ENCODE measurements around the gene CELA2A.
"Not testable (repeated sequence)": the region's sequence is repeated elsewhere in the genome, so short reads cannot be mapped to it uniquely, and the experiment has no call there.

Gene CELA2A

DNA sequence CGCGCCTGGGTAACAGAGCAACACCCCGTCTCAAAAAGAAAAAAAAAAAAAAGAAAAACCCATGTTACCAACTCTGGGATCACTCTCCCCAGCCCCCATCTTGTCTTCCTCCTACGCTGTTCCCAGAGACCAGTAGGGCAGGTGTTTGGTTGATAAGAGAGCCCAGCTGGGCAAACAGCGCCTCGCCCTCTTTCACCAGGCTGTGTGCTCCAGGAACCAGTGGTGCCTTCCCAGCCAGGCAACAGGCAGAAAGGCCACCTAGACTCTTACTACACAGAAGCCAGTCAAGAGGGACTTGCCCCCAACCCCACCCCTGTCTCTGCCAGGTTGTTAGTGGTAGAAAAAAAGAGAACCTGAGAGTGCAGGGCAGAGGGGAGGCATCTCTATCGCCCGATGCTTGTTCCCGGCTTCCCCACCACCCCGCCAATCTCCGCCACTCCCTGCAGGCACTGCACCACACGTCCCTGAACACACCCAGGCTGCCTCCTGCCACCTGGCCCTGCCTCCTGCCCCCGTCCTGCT lies 32.3 kb upstream of the CELA2A start:
- FAIRE-seq (no peak), DNase-seq (ENCODE audit: insufficient read length, low spot score) (no peak)

DNA sequence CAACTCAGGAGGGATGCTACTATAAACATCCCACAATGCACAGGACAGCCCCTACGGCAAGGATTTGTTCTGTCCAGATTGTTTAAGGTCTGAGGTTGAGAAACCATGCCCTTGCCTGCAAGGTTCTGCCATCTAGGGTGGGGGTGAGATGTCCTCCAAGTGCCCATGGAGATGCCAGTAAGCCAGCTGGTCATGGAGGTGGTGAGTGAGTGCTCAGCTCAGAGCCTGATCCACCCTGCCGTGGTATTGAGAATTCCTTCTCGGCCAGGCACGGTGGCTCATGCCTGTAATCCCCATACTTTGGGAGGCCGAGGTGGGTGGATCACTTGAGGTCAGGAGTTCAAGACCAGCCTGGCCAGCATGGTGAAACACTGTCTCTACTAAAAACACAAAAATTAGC lies 31.6 kb upstream of the CELA2A start:
- no peak for FAIRE-seq
- DNase-seq (ENCODE audit: insufficient read length, low spot score), result no peak

DNA sequence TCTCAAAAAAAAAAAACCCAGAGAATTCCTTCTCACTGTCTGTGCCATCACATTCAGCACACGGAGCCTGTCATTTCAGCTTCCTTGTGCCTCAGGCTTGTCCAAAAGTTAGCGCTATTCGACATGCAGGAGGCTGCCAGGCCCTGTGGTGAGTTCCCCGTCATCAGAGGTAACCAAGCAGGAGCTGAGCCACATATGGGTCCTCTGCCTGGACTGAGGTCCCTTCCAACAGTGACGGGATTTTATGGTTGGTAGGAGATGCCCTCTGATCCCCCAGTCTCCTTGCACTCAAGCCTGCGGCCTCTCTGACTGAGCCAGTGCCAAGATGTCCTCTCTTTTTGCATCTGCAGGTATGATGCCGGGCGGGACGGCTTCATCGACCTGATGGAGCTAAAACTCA lies 31.0 kb upstream of the CELA2A start:
- FAIRE-seq, result no peak

GRCh38 chr1:15425958-15426357 lies 30.6 kb upstream of the CELA2A start:
- DNase-seq (ENCODE audit: insufficient read length, low spot score) (no peak), FAIRE-seq (no peak)

More for the DNA sequence above, 31.0 kb upstream of the CELA2A start:
- no peak for DNase-seq (ENCODE audit: insufficient read length, low spot score)

GRCh38 chr1:15426492-15427279 lies 29.8 kb upstream of the CELA2A start:
- FAIRE-seq (no peak), DNase-seq (ENCODE audit: insufficient read length, low spot score) (no peak)

DNA sequence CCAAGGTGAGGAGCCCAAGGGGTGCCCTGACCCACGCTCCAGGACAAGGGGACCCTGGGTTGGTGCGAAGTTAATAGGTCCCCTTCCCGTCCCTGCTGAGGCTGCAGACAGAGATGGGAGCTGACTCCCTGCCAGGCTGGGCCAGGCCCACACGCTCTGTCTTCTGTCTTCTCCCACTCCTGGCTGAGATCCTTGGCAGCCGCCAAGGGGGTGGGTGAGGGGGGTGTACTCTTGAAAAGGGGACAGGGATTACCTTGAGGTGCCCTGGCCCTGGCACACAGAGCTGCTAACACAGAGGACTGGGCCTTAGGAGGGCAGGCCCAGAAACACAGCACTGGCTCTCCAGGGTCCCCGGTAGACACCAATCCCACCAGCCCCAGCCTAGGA lies 29.3 kb upstream of the CELA2A start:
- DNase-seq (ENCODE audit: insufficient read length, low spot score) (no peak), FAIRE-seq (no peak)

DNA sequence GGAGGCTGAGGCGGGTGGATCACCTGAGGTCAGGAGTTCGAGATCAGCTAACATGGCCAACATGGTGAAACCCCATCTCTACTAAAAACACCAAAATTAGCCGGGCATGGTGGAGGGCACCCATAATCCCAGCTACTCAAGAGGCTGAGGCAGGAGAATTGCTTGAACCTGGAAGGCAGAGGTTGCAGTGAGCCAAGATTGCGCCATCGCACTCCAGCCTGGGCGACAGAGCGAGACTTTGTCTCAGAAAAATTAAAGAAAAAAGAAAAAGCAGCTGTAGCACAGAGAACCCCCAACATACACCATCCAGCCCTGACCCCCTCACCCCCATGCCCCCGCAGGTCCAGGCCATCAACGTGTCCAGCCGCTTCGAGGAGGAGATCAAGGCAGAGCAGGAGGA lies 28.3 kb upstream of the CELA2A start:
- not testable (repeated sequence) for DNase-seq (ENCODE audit: insufficient read length, low spot score); FAIRE-seq

DNA sequence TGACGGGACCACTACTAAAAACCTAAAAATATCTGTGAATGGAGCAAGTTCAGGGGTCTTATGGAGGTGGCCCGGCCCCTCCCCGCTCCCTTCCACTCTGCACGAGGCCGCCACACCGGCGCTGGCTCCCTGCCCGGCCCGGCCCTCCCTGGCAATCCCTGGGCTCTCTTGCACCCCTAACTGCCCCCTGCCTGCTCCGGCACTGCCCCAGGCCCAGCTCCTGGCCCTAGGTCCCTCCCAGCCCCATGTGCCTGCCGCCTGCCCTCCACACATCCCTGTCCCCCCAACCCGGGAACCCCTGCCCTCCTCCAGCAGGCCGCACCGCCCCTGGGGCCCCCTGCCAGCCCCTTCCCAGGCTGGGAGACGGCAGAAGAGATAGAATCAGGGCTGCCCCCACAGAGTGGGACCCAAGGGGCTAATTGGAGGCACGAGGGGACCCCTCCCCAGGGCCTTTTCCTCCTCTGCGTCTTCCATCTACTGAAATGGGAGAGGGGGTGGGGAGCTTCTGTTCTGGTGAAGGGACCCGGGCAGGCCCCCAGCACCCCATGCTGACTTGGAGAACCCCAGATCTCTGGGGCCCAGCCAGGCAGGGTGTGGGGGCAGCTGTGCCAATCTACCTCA lies 27.6 kb upstream of the CELA2A start:
- DNase-seq (ENCODE audit: insufficient read length, low spot score), result no peak
- no peak for FAIRE-seq

- DNase-seq (ENCODE audit: insufficient read length, low spot score) (no peak), FAIRE-seq (no peak)
Observed at GRCh38 chr1:15429701-15430149, 26.8 kb upstream of the CELA2A start.

DNA sequence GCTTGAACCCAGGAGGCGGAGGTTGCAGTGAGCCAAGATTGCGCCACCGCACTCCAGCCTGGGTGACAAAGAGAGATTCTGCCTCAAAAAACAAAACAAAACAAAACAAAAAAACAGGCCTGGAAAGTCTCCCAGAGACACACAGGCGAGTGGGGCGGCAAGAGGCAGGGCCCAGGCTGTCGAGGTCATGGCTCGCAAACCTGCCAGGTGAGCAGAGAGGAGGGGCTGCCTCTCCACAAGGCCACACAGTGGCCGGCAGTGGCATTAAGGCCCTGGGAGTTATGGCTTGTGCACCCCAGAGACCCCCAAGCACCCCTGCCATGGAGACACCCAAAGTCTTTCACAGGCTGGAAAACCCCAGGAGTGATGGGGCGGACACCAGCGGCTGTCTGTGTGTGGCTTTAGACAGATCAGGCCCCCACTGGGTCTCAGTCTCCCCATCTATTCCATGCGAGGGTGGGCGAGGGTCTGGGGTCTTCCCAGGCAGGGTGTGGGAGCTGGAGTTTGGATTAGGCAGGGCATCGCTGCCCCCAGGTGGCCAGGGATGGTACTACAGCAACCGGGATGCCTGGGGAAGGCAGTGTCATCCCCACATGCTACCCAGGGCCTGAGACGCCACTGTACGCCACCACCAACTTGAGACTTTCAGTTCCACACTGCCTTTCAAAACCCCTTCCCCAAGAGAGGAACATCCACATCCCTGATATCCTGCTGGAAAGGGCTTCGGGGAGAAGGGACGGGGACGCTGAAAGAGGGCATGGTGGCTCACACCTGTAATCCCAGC lies 25.6 kb upstream of the CELA2A start:
- FAIRE-seq, result peak; percentile 85
- DNase-seq (ENCODE audit: insufficient read length, low spot score), result peak; percentile 94

DNA sequence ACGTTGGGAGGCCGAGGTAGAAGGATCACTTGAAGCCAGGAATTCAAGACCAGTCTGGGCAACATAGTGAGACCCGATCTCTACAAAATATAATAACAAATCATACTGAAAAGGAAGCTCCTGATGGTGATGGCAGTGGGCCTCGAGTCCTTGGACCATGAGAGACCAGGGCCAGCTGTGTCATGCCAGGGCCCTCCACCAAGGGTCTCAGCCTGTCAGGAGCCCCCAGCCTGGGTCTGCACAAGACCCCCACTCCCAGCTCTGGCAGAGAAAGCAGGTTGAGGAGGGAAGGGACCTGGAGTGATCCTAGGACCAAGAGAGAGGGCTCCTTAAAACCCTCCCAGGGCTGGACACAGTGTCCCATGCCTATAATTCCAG lies 25.0 kb upstream of the CELA2A start:
- no peak for DNase-seq (ENCODE audit: insufficient read length, low spot score)
- no peak for FAIRE-seq

DNA sequence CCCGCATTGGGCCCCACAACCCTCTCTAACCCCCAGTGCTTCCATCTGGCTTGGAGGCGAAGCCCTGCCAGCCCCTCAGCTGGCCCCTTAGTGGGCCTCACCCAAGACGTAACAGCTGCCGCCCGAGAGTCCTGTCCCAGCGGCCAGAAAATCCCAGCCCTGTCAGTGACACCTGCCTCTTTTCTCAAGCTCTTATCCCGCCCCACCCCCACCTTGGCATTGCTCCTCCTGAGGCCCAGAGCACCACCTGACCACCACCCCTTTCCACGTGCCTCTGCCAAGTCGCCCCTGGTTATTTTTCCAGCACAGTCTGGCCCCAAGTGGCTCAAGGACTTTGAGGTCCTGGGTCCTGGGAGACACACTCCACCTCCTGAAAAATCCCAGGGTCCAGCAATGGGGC lies 24.2 kb upstream of the CELA2A start:
- FAIRE-seq, result no peak
- DNase-seq (ENCODE audit: insufficient read length, low spot score), result no peak

- FAIRE-seq (no peak), DNase-seq (ENCODE audit: insufficient read length, low spot score) (no peak)
Observed at GRCh38 chr1:15433471-15433870, 23.1 kb upstream of the CELA2A start.

GRCh38 chr1:15434739-15435138 lies 21.8 kb upstream of the CELA2A start:
- DNase-seq (ENCODE audit: insufficient read length, low spot score); FAIRE-seq: not testable (repeated sequence)

DNA sequence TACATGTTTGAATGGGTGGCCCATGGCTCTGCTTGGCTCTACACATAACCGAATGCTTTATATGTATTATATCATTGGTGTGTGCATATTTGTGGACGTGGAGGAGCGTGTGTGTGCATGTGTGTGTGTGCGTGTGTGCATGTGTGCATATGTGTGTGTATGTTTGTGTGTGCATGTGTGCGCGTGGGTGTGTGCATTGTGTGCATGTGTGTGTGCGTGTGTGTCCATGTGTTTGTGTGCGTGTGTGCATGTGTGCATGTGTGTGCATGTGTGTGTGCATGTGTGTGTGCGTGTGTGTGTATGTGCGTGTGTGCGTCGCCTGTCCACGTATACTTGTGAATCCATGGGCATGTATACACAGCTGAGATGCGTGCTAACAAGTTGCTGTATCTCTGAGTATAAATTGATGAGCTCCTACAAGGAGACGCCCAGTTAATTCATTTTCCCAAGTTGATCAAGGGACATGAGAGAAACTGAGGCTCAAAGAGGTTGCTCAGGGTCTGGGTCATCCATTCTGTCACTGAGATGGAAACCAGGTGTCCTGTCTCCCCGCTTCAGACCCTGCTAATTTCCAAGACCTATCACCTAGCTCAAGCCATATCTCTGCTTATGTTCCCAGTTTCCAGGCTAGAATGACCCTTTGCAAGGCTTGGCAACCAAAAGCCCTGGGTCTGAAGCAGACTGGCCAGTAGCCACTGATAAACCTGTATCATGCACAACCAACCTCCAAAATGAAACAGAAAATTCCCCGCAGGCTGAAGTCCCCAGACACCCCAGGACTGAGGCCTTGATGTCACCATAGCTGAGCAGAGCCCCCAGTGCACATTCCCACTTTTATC lies 21.1 kb upstream of the CELA2A start:
- DNase-seq (ENCODE audit: insufficient read length, low spot score), result no peak
- no peak for FAIRE-seq

- DNase-seq (ENCODE audit: insufficient read length, low spot score) (no peak), FAIRE-seq (no peak)
Observed at GRCh38 chr1:15436881-15437442, 19.6 kb upstream of the CELA2A start.

DNA sequence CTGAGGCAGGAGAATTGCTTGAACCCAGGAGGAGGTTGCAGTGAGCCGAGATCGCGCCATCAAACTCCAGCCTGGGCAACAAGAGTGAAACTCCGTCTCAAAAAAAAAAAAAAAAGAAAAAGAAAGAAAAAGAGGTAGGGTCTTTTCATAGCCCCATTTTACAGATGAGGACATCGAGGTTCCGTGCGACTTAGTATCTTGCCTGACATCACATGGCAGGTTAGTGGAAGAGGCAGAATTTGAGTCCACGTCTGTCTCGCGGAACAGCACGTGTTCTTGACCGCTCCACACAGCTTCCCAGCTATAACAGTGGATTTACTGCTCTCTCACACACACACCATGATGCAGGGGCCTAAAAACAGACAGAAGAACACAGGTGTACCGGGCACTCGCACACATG lies 17.2 kb upstream of the CELA2A start:
- FAIRE-seq, result no peak
- DNase-seq (ENCODE audit: insufficient read length, low spot score), result no peak

DNA sequence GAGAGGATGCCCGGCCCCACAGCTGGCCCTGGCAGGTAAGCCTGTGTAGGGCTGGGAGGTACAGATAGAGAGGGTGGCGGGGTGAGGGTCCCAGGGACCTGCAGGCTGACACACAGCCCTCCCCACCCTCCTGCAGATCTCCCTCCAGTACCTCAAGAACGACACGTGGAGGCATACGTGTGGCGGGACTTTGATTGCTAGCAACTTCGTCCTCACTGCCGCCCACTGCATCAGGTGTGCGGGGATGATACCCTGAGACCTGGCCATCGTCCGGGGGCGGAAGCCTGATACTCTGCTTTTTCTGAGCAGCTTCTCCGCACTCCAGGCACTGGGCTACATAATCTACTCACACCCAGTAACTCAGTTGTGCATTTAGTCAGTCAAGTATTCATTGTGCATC lies 16.2 kb upstream of the CELA2A start:
- no peak for FAIRE-seq
- no peak for DNase-seq (ENCODE audit: insufficient read length, low spot score)

GRCh38 chr1:15441247-15441646 lies 15.3 kb upstream of the CELA2A start:
- DNase-seq (ENCODE audit: insufficient read length, low spot score), result no peak
- no peak for FAIRE-seq

DNA sequence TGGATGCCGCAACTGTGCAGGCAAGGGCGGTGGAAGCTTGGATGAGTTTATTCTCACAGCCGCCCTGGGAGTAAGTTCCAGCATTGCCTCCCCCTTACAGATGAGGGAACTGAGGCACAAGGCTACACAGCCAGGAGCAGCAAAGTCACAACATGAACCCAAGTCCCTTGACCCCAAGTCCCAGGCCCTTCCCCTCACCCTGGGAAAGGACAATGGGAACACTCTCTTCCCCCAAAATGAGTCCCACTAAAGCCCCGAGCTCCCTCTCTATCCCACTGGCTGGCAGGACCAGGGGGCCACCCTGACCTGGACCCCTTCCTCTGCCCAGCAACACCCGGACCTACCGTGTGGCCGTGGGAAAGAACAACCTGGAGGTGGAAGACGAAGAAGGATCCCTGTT lies 14.4 kb upstream of the CELA2A start:
- DNase-seq (ENCODE audit: insufficient read length, low spot score) (no peak), FAIRE-seq (no peak)

Data from GM19239 (cell line).